ENCODE results near the gene FAHD1. TPM values are rescaled to one million over a fixed set of nuclear protein-coding genes. Genes with fewer than 3 reads are reported as not detected.

FAHD1 gene
- total and polyA plus RNA-seq, 9 of the 15 experiments (the other 6 are each of a cell fraction or from before 2014, with no cell fraction given) = 2.2 to 20.9 (median 10.7) TPM

- H3K9me1 ChIP-seq (ENCODE audit: control insufficient read depth, insufficient read depth, low read length) = no peaks in the 10 kb centered on the region
- 91% methylated on average over 38 of the region's 51 CpGs for WGBS (ENCODE audit: insufficient coverage, low coverage, missing lambda C conversion rate)
- H3K9me3 ChIP-seq (replicated peaks; ENCODE audit: control insufficient read depth, insufficient read depth, low read depth, low read length) = no peaks in the 10 kb centered on the region
- H3K79me2 ChIP-seq (ENCODE audit: control insufficient read depth, insufficient read depth, low read length) = peaks cover 52% of the 10 kb centered on the region
- no peak overlapping the region for H3K4me2 ChIP-seq (ENCODE audit: insufficient read depth, low read length)
- peaks cover 2 to 79% of the 10 kb centered on the region in 2 experiments; a peak in 3 of 5 replicates for H3K4me1 ChIP-seq (replicated peaks in 1 of 2; ENCODE audit: control insufficient read depth in 2 of 2, insufficient read depth in 2 of 2, low read length in 2 of 2)
- CTCF ChIA-PET (ENCODE audit: low intra/inter-chr PET ratio) = no interaction called here
- H4K20me1 ChIP-seq (replicated peaks; ENCODE audit: control insufficient read depth, insufficient read depth, low read length) = no peaks in the 10 kb centered on the region; the same call in 1 of the 2 replicates
- peaks cover 59% of the 10 kb centered on the region; the same call in 1 of the 3 replicates for H3K36me3 ChIP-seq (ENCODE audit: control insufficient read depth, insufficient read depth, low read length)
- no peak overlapping the region for H3K9ac ChIP-seq (ENCODE audit: insufficient read depth in 1 of 2, low read depth in 2 of 2, low read length in 2 of 2)
- FAIRE-seq (no peak), ATAC-seq (no peak), DNase-seq (ENCODE audit: extremely low read depth in 1 of 4, low spot score in 3 of 4) (no peak)
- H3K27me3 ChIP-seq (ENCODE audit: control insufficient read depth in 2 of 2, insufficient read depth in 2 of 2, low read length in 2 of 2) = no peaks in the 10 kb centered on the region
- intact Hi-C loops (cut with micrococcal nuclease) = no loop called here
- BruUV-seq (replicated peaks) = no TSS peak
- no peak overlapping the region for H3K27ac ChIP-seq (ENCODE audit: extremely low read depth, low read depth, low read length)
- no peak overlapping the region for H3K4me3 ChIP-seq
- no peak overlapping the region for H2AFZ ChIP-seq (ENCODE audit: low read depth, low read length)
- in situ Hi-C loops (cut with MboI) = no loop called here
- POLR2A ChIA-PET = interaction anchor here (0.7 kb wide), 1 partner anchor 11 kb away, joined by 3 read pairs; no protein-coding TSS in a partner anchor
- no peak for TF ChIP-seq MED1 (CRISPR knock-in tag; IDR thresholded peaks at IDR 0.05; ENCODE audit: borderline replicate concordance)
- no peak for TF ChIP-seq HIVEP1 (CRISPR knock-in tag; IDR thresholded peaks at IDR 0.05)
- no peak for TF ChIP-seq CSDE1 (IDR thresholded peaks at IDR 0.05)
- TF ChIP-seq YY1 (IDR thresholded peaks at IDR 0.05; ENCODE audit: borderline replicate concordance in 1 of 3, control insufficient read depth in 1 of 3, extremely low read depth in 1 of 3, insufficient read depth in 3 of 3, insufficient read length in 1 of 3, insufficient replicate concordance in 2 of 3, low read depth in 1 of 3, low read length in 2 of 3) = no peak
- no peak for TF ChIP-seq DDX20 (tag; IDR thresholded peaks at IDR 0.05; ENCODE audit: low read depth)
- TF ChIP-seq CTCF (IDR thresholded peaks at IDR 0.05 in 2 of 3, conservative IDR thresholded peaks at IDR 0.05 in 1 of 3; ENCODE audit: insufficient read depth in 2 of 3, low read depth in 1 of 3, low read length in 3 of 3) = 0 out of 6 replicates have a peak, but pooled peaks of 1 of the 3 experiments have one; percentile 15
- no peak for TF ChIP-seq XRCC4 (IDR thresholded peaks at IDR 0.05; ENCODE audit: extremely low read depth, insufficient read depth, insufficient read length)
- TF ChIP-seq NRF1 (conservative IDR thresholded peaks at IDR 0.05 in 1 of 2, IDR thresholded peaks at IDR 0.05 in 1 of 2) = no peak
- no peak for TF ChIP-seq NFRKB (IDR thresholded peaks at IDR 0.05; ENCODE audit: low read depth)
- no peak for TF ChIP-seq ZNF354B (CRISPR knock-in tag; IDR thresholded peaks at IDR 0.05)
- TF ChIP-seq ELK3 (CRISPR knock-in tag; IDR thresholded peaks at IDR 0.05) = no peak
- TF ChIP-seq NKRF (IDR thresholded peaks at IDR 0.05; ENCODE audit: borderline replicate concordance) = no peak
- no peak for TF ChIP-seq ZNF197 (CRISPR knock-in tag; IDR thresholded peaks at IDR 0.05; ENCODE audit: low read depth)
- no peak for TF ChIP-seq KDM5B (IDR thresholded peaks at IDR 0.05; ENCODE audit: insufficient replicate concordance, low read depth, low read length)
- TF ChIP-seq ZNF324 (CRISPR knock-in tag; IDR thresholded peaks at IDR 0.05) = no peak
- peak; percentile 65; the same call in 1 of the 2 replicates for TF ChIP-seq HNRNPL (IDR thresholded peaks at IDR 0.05; ENCODE audit: low read depth, low read length)
Observed at GRCh38 chr16:1786242-1787055, 40.6 kb upstream of the FAHD1 start.

Measured in K562 (cell line).